ENCODE data around the gene PRKCE.

The PRKCE gene

GRCh38 chr2:46067501-46068305 lies 416.2 kb downstream of the PRKCE start:
- DNase-seq: no peak

DNA sequence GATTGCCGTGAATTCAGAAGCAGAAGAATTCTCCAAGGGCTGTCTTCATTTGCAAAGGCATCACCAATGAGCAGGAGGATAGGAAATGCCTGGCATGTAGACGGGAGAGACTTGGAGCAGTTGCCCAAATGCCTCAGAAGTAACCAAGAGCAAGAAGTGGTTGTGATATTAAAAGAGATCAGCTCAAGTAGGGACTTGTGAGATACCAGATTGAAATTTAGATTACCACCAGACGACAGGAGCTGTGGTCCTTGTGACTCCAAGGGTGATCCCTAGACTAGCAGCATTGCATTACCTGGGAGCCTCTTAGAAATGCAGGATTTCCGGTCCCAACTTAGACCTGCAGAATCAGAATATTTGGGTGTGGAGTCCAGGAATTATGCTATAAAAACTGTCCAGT lies 417.2 kb downstream of the PRKCE start:
- DNase-seq: no peak

DNA sequence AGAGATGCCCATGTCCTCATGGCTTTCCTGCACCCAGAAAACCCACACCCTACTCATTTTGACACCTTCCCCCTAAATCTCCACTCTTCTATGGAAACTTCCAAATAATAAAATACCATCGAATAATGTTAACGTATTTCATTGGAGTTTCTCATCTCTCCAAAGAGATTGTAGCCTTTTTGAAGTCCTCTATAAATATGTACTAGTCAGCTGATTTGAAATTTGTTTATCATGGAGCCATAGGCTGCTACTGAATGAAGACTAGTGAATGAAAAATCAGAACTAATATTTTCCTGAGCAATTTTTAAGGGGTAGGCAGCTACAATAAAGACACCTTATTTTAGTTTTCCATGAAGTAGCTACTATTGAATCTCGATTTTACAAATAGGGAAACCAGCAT lies 419.6 kb downstream of the PRKCE start:
- DNase-seq: no peak

DNA sequence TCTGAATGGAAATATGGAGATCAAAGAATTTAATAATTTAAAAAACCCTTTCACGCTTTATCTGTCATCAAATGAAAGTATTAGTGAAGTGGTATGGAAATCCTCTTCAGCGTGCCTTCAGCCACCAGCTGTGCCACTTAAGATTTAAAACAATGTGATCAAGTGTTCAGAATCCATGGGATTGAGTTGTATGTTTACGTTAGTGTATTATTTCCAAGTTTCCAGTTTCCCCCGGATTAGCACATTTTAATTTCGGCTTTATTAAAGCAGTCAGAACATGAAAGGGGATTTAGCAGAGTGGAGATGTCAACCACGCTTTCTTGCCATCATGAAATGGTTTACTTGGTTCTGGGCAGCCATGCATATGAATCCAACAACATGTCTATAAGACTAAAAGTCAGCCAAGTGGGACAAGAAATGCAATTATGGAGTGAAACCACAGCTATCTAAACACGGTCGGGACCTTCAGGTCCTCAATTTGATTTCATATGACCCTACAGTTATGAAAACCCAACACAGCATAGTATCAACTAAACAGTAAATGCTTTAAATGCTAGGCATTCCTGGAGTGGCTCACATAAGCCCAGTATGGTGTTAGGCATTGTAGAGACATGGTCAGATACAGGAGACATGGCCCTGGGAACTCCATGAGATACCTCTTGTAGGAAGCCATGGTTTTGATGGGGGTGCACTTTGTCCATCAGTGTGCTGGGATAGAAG lies 420.8 kb downstream of the PRKCE start:
- no peak for DNase-seq

GRCh38 chr2:46073540-46074046 lies 422.1 kb downstream of the PRKCE start:
- DNase-seq: no peak

- DNase-seq: no peak
Measured at GRCh38 chr2:46074501-46074900, 423.0 kb downstream of the PRKCE start.

- no peak for DNase-seq
Measured at GRCh38 chr2:46075848-46076247, 424.4 kb downstream of the PRKCE start.

DNA sequence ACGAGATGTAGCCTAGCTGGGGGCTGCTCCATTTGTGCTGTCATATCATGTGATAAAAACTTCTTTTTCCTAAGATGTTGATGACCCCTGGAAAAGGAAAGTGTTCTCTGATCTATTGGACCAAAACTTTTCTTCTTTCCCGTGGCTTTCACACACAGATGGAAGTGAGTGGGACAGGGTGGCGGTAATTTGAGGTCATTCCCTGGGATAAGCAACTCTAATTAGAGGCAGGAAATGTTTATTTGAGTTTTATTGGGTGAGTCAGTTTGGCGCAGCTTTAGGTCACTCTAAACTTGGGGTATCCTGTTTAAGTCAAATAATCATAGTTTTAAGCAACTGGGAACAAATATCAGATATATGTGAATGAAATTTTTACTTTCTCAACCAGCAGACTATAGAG lies 424.8 kb downstream of the PRKCE start:
- no peak for DNase-seq

- no peak for DNase-seq
Measured at GRCh38 chr2:46076875-46077274, 425.4 kb downstream of the PRKCE start.

- DNase-seq: no peak
Measured at GRCh38 chr2:46077522-46078107, 426.1 kb downstream of the PRKCE start.

DNA sequence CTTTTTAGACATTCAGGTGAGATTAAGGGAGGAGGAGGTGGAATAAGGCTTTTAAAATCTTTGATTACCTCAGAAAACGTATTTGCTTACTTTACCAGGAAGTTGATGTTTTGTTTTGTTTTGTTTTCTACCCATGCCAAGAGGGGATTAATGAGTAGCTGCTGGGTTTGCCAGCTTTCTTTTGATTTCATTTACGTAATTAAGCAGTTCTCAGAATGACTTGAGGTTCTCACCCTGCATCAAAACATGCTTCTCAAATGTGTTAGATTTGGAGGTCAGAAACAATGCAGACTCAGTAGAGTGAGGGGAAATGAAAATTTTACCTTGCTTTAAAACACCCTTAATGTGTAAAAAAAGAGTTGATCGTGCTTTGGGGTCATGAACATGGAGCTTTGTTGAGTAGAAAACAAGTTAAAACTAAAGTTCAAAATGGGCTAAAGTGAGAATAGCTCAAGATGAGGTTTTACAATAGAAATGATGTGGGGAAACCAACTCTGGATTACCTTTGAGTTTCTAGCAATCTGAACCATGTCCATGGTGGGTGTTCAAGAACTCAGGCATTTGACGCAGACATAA lies 428.6 kb downstream of the PRKCE start:
- no peak for DNase-seq

GRCh38 chr2:46082531-46083485 lies 431.3 kb downstream of the PRKCE start:
- DNase-seq: no peak

DNA sequence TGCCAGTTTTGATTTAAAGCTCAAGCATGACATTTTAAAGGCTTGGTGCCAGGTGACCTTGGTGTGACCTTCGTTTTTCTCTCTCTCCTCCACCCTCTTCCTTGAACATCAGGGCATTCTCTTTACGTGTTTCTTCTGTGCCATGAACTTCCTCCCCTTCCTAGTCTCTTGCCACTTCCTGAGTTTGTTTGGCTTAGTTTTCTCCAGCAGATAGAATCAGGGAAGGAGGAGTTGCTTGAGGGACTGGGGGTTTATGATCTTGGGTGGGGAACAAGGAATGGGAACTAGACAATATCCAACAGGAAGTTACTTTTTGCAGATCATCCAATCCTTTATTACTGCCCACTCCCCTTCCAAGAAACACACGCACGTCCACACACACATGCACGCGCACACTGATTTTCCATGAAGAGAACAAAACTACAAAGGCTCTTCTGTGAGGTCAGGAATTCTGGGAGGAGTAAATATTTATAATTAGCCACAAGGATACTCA lies 435.1 kb downstream of the PRKCE start:
- no peak for DNase-seq

DNA sequence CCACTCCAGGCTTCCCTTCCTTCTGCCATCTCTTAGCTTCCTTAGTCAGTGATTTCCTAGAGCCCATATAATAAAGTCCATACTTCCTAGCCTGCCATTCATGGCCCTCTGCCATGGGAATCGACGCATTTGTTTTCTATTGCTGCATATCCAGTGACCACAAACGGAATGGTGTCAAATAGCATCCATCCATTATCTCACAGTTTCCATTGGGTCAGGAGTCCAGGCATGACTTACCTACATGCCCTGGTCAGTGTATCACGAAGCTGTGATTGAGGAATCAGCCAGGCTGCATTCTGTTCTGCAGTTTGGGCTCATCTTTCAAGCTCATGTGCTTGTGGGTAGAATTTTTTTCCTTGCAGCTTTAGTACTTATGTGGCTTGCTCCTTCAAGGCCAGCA lies 436.0 kb downstream of the PRKCE start:
- no peak for DNase-seq

DNA sequence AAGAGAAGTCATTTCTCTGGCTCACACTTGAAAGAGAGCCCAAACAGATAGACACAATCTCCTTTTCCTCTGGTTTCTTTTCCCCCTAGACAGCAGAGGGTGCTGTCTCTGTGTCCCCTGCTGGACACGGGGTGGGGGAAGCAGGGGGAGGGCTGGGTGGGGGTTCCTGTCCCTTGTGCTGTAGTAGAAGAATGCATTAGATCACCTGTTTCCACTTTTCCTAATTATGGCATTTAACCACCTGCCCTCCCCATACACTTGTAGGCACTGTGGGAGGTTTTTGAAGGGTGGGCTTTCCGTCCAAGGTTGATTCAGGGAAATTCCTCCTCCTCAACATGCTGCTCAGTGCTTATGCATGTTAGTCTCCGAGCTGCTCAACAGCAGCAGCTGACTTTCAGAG lies 439.5 kb downstream of the PRKCE start:
- no peak for DNase-seq

GRCh38 chr2:46091961-46092667 lies 440.6 kb downstream of the PRKCE start:
- DNase-seq: no peak

DNA sequence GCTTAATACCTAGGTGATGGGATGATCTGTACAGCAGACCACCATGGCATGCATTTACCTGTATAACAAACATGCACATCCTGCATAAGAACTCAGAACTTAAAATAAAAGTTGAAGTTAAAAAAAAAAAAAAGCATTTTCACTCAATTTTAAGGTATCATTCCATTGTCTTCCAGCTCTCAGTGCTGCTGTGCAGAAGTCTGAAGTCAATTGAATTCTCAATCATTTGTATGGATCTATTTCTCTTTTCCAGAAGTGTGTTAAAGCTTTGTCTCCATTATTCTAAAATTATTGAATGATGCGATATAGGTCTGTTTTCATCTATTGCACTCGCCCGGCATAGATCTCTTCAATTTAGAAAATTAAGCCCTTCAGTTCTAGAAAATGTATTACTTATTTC lies 443.2 kb downstream of the PRKCE start:
- no peak for DNase-seq

GRCh38 chr2:46095830-46096229 lies 444.4 kb downstream of the PRKCE start:
- DNase-seq: no peak

GRCh38 chr2:46096260-46096659 lies 444.8 kb downstream of the PRKCE start:
- no peak for DNase-seq

DNA sequence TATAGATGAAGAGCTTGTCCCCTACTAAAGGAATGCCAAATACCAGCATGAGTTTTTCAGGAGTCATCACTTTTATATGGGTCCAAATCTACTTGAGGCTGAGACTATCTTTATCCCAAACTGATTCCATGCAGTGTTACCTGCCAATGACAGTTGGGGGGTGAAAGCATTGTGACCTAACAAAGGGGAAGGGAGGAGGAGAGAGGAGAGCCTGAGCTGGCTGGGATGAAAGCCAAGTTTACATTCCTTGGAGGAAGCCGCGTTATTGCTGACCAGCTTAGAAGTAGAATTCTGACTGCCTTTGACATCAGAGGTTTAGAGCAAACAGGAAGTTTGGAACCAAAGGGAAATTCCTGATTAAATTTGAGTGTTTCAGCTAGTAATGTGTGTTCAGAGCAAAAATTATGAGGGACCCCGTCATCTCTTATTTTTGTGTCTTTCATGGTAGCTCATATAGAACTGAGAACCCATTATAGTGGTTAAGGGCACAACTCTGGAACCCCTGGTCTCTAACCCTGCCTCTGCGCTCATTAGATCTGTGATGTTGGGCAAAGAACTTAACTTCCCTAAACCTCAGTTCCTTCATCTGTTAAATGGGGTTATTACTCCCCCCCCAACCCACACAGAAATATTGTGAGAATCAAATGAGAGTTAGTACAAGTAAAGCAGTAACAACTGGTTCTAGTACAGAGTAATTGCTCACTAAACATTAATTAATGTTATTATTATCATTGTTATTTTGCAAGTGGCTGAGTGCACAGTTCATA lies 446.4 kb downstream of the PRKCE start:
- no peak for DNase-seq

GRCh38 chr2:46098621-46099062 lies 447.2 kb downstream of the PRKCE start:
- no peak for DNase-seq
